ENCODE data around the gene EXOC4.

Gene EXOC4

DNA sequence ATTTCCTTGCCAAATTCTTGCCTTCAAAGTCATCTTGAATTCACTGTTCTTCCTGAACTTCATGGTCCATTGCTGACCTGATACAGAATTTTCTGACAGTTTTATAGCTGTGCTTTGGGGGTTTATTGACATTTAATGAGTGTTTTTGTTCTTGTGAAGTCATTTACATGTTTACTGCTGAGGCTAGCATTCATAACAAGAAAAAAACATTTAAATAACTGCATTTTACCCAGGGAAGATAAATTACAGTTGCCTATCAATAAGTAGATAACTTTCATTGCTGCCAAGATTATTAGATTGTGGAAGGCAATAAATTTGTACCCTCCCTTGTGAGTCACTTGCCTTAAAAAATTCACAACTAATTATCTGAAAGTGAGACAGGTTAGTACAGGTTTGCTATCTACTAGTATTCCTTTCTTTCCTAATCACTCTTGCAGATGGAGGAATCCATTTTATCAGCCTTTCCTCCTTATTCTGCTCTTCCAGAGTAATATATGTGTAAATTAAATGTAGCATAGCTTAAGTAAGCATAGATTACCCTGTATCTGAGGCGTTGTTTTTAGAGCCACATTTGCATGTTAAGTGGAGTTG is 178.4 kb downstream of the EXOC4 start:
- no peak for DNase-seq

DNA sequence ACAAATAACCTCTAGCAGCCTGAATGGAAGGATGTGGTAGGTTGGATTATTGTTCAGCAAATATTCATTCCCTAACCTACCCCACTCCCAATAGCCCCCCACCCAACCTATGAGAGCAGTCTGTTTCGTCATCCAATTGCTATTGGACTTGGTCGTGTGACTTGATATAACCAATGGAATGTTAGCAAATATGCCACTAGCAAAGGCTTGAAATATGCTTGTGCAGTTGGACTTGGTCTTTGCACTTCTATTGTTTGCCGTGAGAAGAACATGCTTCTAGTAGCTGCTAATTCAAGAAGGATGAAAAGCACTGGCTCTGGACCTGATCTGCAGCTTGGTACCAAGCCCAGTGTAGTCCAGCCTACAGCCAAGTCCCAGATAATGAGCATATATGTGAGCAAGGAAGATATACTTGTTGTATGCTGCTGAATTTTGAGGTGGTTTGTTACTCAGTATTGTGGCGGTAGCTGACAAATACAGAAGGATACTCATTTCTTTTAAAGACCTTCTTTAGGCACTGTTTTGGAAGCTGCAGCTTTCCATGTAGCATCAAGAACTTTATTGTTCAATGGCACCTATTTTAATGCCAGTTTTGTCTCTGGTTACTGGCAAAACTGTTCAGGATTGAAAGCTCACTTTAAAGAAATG is 180.4 kb downstream of the EXOC4 start:
- DNase-seq = no peak

DNA sequence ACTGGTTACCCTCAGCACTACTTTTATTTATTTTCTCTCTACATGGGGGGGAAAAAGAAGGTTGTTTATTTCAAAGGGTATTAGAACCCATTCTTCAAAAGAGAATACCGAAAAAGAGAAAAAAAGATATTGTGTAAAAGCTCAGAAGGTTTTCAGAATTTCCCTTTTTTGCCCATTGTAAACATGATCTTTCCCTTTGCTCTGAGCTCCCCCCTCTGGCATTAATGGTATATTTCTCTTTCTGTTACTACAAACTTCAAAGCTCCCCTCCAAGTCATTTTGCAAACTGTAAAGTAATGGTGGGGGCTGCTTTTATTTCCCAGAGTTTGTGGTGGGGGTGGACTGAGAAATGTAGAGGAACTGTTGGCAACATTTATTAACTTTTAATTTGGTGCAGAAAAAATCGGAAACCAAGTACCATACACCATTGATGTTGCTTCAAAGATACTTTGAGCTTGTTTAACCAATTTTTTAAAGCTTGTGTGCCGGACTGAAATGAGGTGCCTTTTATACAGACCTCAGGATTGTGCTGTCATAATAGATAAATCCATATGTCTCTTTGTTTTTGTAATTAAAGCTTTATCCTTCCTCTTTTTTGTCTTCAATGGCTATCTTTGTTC is 181.5 kb downstream of the EXOC4 start:
- DNase-seq = no peak

DNA sequence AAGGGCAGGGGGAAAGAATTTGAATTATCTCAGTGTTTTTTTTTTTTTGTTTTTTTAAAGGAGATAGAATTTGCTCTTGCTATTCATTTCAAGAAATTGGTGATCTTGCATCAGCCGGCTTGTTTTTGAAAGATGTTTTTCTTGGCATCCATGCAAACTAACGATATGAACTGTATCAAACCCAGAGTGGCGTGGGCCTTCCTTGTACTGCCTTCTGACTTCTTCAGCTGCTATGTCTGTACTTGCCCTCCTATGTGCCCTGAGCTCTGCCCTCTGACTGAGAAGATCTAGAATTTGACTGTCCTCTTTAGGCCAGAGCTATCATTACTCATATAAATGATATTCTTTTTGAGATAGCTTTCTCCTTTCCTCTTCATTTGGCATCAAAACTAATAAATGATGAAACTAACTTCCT is 183.1 kb downstream of the EXOC4 start:
- DNase-seq = no peak

DNA sequence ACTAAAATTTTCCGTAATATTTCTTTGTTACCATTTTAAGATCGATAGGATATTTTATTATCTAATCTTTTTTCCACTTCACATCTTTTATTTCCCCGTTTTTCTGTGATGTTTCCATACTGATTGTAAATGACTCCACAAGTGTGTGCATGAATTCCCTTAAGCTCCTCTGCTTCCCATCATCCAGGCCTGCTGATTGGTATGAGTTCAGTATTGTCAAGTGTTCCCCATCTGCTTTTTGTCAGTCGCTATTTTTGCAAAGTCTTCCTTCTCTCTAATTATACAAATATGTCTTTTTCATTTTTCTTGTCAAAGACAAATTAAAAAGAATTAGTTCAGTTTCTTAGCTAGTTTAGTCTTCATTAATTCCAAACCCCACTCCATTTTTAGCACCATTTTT is 184.7 kb downstream of the EXOC4 start:
- no peak for DNase-seq

DNA sequence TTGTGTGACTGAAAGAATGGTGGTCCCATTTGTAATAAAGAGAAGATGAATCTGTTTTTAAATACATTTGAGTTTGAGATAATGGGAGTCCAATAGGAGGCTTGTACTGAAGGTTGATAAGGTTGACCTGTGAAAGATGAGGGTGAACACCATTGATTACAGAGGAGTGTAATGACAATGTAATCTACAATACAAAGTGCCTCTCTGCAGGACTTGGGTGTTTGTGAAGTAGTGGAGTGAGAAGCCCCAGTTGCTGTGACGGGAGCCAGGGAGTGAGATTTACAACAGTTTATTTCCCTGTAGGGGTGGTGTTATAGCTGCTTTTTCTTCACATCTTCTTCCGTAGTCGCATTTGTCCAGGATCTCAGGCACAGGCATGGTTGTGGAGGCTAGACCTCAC is 189.9 kb downstream of the EXOC4 start:
- no peak for DNase-seq

DNA sequence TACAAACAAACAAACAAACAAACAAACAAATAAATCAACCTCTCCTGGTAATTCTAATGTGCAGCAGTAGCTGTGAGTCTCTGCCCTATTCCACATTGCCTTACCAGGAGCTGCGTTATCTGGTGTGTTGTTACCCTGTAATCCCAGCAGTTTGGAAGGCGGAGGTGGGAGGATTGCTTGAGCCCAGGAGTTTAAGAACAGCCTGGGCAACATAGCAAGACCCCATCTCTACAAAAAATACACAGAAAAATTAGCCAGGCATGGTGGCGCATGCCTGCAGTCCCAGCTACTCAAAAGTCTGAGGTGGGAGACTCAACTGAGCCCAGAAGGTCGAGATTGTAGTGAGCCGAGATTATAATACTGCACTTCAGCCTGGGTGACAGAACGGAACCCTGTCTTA is 192.7 kb downstream of the EXOC4 start:
- DNase-seq = no peak

DNA sequence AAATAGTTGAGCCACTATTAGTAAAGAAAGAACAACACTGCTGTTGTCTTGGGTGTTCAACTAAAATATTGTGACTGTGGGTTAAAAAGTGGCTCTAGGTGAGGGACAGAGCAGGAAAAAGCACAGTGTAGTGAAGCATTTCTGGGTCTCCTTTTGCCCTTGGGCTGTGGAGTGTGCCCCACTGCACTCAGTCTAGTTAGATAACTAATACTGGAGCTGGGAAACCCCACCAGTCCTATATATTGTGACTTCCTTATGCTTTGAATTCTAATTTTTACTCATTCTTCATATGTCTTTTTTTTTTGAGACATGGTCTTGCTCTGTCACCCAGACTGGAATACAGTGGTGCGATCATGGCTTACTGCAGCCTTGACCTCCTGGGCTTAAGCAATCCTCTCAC is 195.1 kb downstream of the EXOC4 start:
- DNase-seq = no peak

DNA sequence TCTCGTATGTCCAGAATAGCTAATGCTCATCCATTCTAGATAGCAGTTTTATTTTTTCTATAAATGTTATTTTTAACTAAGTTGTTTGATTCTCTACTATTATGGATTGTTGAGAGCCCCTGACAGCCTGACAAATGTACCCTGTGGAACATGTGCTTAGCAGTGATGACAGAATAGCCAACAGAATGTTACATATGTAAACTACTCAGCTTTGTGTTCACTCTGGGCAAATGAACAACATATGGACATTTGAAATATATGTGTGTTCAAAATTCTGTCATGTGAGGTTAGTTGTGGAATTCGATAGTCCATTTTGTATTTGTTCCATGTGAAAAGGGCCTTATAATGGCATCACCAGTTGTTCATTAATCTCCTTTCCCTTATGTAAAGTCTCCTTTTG is 199.7 kb downstream of the EXOC4 start:
- no peak for DNase-seq

DNA sequence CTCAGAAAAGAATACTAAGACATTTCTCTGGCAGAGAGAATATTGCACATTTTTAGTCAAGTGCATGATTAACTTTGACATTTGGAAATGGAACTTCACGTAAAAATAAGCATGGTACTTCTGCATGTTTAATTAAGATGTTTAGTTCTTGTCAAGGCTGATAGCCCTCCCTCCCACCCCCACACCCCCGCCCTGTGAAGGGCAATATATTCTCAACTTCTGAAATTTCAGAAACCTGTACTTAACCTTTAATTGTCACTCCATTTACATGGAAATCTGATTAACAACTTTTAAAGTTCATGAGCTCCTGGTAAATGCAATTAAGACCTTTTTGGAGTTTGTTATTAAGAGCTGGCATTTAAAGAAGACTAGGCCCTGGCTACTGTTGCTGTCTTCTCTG is 205.8 kb downstream of the EXOC4 start:
- no peak for DNase-seq

DNA sequence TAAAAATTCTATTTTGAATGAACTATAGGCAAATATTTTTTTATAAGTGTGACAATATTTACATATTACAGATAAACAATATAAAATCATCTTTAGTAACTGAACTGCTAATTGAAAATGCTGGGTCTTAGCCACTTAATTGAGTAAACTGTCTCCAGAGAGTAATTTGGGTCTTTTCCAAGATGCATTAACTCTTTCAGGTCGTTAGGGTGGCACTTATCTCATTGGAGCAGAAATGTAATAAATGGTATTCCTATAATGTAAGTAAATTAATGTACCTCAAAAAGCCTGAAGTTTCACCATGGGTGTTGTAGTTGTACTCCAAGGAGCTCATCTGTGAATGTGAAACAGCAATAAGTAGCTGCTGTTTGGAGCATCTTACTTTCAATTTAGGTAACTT is 208.5 kb downstream of the EXOC4 start:
- DNase-seq = no peak

DNA sequence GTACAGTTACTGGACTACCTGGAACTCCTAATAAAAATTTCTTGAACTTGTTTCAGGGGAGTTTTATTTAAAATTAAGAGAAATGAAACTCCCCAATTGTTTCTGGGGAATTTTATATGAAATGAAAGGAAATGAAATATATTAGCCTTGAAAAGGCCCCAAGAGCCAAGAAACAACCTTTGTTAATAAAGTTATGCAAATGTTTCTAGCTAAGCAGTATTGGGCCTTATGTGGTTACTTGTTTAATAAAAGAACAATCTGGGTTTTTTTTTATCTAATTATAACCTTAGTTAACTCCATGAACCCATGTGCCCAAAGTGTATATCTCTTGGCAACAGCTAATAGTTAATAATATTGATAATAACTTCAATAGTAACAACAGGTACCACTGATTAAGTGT is 222.8 kb downstream of the EXOC4 start:
- DNase-seq = no peak

DNA sequence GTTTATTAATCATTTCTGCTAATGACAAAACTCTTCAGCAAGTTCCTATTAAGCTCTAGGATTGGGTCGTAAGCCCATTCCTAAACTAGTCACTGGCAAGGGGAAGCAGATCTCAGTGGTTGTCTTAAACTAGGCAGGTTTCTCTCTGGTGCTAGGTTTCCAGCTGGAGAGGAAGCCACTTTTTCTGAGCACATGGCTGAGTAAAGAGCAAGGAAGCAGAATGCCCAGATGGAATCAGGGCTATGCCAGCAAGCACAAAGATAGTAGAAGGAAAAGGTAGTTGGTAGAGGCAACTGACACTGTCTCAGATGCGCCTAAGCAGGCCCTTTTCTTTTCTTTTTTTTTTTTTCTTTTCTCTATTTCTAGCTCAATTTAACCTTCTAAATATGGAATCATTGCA is 224.9 kb downstream of the EXOC4 start:
- DNase-seq = no peak

DNA sequence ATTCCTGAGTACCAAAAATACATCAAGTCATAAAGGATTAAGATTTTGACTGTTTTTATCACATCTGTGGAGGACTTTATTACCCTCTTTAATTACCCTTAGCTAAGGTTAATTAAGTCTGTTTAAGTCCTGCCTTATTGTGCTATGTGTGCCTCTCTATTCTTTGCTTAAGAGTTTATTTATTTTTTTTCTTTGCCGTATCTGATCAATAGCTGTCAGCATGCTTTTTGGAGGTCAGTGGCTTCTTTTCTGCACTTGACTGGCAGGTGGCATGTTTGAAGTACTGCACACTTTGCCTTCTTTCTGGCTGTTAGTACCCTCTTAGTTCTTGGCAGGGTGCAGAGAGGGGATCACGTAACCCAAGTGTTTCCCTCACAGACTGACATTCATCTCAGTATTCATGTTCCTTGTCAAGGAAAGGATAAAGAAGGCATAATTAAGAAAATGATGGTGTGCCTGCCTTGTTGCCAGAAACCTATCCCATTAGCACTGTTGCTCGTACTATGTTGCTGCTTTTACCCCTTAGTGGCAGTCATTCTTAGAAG is 225.8 kb downstream of the EXOC4 start:
- DNase-seq = no peak

DNA sequence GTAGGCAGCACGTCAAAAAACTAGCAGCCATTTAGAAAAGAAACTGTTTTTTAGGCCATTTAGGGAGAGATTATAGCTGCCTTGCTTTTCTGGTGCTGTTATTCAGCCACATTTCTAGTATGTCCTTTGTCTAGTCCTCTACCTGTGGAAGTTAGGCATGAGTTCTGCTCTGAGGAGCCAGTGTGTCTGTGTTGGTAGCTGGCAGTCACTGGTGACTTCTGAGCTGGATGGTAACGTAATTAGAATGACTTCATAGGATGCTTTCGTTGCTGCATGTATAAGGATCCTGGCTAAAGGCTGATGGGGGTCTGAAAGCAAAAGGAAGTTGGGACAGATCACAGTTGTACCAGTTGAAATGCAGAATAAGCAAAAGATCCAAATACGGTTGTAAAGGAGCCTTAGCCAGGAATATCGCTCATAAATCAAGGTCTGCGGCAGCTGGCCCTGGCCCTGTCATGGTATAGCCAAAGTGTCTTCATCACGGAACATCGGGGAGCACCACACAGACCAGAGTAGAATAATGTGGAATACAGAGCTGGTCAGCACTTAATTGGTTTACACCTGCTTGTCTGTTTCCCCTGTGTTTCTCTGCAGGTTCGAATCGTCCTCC is 226.7 kb downstream of the EXOC4 start:
- DNase-seq = no peak

DNA sequence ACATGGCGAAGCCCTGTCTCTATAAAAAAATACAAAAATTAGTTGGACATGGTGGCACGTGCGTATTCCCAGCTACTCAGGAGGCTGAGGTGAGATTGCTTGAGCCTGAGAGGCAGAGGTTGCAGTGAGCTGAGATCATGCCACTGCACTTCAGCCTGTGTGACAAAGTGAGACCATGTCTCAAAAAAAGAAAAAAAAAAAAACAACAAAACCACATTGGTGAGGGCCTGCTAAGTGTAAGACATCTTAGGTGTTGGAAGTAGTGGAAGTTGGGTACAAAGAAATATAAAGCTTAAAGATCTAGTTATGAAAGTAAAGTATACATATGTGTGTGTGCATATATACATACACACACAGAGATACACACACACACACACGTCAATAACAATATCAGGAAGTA is 228.0 kb downstream of the EXOC4 start:
- no peak for DNase-seq

DNA sequence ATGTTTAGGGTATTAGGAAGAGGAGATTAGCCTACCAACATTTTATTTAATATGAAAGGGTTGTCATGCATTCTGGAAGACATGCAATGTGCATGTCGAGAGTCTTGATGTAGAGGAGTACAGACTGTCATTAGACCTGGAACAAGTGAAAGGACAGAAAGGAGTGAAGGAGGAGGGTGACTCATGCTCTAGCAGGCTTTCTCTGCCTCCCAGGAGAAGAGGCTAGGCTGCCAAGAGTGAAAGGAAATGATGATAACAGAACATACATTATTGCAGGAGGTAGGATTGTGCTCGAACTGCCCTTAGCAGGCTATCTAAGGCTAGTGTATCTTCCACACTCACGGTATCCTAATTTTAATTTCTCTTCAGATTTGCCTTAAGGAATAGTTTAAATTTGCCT is 228.8 kb downstream of the EXOC4 start:
- no peak for DNase-seq

DNA sequence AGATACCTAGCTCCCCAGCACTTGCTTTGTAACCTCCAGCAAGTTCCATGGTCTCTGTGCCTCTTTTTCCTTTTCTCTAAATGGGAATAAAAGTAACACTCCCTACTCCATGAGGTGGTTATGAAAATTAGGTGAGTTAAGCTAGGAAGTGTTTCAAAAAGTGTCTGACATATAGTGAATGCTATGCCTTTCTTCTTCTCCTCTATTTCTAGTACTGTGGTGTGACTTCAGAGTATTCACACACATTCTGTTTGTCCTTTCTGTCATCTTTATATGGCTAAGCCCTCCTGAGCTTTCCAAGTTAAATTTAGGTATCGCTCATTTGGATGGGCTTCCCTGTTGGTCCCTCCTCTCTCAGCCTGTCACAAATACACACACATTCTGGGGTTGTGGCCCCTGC is 229.7 kb downstream of the EXOC4 start:
- DNase-seq = no peak

DNA sequence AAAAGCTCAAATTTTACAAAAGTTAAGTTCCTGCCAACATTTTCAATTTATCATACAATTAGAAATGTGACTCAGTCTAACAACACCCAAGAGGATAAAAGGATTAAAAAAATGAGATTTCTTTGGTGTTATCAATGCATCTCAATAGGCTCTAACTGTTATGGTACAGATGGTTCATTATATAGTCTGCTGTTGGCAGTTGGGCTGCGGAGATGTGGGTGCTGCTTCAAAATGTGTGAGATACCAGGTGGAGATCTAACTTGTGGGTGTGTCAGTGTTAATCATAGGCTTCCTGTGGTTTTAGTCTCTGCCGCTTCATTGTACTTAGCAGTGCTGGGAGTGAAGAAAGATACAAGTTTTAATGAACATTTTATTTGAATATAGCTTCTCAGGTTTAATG is 231.2 kb downstream of the EXOC4 start:
- DNase-seq = no peak

DNA sequence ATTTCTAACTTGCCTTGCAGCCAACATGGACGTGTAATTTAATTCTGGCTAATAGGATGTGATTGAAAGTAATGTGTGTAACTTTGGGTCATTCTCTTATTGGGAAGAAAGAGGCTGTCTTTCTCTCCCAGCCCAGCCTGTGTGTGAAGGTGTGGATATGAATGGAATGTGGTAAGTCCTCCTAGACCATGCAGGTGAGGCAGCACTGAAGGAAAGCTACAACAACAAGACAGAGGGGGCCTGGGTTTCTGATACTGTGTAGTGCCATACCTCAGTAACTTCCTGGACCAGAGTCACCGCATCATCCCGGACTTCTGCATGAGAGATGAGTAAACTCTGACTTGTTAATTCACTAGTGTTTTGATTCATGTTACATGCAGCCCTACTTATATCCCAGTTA is 237.0 kb downstream of the EXOC4 start:
- DNase-seq = no peak

DNA sequence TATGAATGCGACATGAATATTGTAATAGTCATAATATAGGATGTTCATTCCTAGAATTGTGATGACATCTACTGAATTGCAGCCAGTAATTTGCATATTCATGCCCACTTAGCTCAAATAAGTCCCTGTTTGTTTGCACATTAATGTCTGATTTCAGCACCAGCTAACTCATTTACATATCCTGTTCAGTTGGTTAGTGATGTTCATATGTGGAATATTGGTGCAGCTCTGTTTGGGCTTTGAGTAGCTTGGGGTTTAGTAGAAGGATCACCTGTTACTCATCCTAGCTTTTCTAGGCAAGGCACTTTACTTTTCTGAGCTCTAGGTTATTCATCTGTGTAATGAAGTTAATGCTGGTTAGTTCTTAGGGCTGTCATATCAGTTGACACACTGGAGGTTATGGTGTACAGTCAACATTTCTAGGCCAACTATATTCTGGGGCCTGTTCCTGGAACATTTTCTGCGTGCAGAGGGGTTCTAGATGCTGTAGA is 238.4 kb downstream of the EXOC4 start:
- no peak for DNase-seq

DNA sequence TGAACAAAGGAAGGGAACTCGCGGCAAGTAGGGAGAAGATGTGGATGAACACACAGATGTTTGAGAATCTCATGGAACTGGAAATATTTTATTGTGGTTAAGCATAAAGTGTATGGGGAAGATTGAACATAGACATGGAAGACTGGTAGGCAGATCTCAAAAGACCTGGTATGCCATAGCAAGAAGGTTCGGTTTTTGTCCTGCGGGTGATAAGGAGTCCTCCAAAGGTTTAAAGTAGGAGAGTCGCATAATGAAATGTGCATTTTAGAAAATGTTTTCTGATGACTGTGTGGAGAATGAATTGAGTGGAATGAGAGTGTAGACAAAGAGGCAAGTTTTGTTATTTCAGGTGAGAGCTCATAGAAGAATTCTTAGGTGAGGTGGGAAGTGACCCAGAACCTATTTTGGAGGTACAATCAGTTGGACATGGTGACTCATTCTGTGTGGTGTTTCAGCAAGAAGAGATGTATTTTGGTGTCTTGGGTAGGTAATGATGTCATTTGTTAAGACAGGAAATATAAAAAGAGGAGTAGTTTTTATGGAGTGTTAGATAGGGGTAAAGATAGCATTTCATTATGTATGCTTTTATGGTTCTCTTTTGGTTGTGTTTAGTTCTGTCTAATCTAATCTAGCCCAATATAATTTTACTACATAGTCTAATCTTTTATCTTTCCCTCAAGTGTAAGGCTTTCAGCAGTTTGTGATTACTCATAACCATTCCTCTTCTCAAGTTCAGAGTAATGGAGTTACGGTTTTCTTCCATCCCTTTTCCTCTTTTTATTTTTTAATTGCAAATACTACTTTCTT is 239.2 kb downstream of the EXOC4 start:
- no peak for DNase-seq

DNA sequence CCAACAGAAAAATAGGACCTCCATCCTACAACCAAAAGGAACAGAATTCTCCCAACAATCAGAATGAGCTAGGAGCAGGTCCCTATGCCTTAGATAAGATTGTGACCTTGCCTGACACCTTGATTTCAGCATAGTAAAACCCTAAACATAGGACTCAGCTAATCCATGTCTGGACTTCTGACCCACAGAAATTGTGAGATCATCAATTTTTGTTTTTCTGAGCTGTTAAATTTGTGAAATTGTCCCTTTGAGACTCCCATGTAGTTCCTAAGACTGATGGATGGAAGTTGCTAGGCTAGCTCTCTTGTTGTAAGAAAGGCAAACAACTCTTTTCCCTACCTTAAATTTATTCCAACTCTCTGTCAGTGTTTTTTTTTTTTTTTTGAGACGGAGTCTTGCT is 244.2 kb downstream of the EXOC4 start:
- no peak for DNase-seq
